ENCODE measurements around the gene TTPAL.

GRCh38 chr20:44433751-44434538 is 41.7 kb upstream of the TTPAL start:
- no peak for TF ChIP-seq CTCF (IDR thresholded peaks at IDR 0.05)
- TF ChIP-seq POLR2A (IDR thresholded peaks at IDR 0.05), result no peak
